Right renal cortex interstitium (tissue), 3 donors: ENCODE data around the gene RAB38. TPM values are rescaled to one million over a fixed set of nuclear protein-coding genes. Genes with fewer than 3 reads are reported as not detected.
A peak's percentile ranks its signal among the peaks of the same experiment; 100 is the strongest.

ENCODE experiments used
- DNase-seq, 3 donors: peaks; one replicate each; pipeline ENCODE4 v3.0.0-alpha.2; 2013; ENCODE audit warnings: low read depth in 3 of 3, low spot score in 2 of 3
- polyA plus RNA-seq, 3 donors: library from polyadenylated mRNA; unstranded; fragments of 120-200 nt; gene quantifications; one replicate each; pipeline ENCODE4 v1.2.1, GENCODE V29; 2013; ENCODE audit not compliant: insufficient read length in 3 of 3

RAB38 gene
- polyA plus RNA-seq, result 10 to 100 TPM; 21.7 to 26.1 (median 23.0) TPM

GRCh38 chr11:88174709-88175568 lies at the start of gene RAB38:
TSS of gene RAB38 (minus strand) at chr11:88175443. CDS start at chr11:88175384, 59 bp downstream.
- peak in 2 of 3 donors; percentile 47 to 60 for DNase-seq

DNA sequence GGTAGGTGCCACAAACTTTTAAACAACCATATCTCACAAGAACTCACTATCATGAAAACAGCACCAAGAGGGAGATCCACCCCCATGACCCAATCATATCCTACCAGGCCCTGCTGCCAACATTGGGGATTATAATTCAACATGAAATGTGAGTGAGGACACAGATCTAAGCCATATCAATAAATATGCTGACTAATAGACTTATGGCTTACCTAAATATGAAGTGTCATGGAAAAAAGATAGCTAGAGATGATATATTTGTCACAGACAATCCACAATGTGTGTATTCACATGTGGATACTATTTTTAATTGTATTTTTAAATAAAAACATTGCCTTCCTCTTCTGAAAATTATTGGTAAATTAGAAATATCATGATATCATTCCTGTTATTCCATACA lies 38.2 kb upstream of the RAB38 start:
- DNase-seq, result no peak

GRCh38 chr11:88212300-88212699 lies 37.1 kb upstream of the RAB38 start:
- DNase-seq, result no peak

- no peak for DNase-seq
Observed at GRCh38 chr11:88208745-88209144, 33.5 kb upstream of the RAB38 start.

DNA sequence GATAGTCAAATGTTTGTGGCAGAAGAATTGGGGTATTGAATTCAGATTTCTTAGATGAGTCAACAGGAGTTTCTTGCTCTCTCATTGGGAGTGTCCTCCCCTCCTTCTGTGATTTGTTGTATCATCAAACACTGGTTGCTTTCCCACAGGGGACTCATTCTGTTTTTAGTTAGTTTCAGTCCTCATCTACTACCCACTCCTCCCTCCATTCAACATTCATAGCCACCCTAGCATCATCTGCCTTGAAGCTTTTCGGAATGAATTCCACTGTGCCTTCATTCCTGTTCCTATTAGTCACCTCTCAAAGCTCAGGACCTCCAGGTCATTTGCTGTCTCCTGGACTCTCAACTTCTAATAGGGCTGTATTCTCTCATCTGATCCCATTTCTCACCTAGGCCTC lies 31.5 kb upstream of the RAB38 start:
- no peak for DNase-seq

- no peak for DNase-seq
Observed at GRCh38 chr11:88204353-88204752, 29.1 kb upstream of the RAB38 start.

- DNase-seq, result no peak
Observed at GRCh38 chr11:88203604-88204003, 28.4 kb upstream of the RAB38 start.

GRCh38 chr11:88202498-88202897 lies 27.3 kb upstream of the RAB38 start:
- no peak for DNase-seq

GRCh38 chr11:88196393-88196792 lies 21.1 kb upstream of the RAB38 start:
- DNase-seq, result no peak

- no peak for DNase-seq
Observed at GRCh38 chr11:88195908-88196307, 20.7 kb upstream of the RAB38 start.

- no peak for DNase-seq
Observed at GRCh38 chr11:88194990-88195389, 19.7 kb upstream of the RAB38 start.

DNA sequence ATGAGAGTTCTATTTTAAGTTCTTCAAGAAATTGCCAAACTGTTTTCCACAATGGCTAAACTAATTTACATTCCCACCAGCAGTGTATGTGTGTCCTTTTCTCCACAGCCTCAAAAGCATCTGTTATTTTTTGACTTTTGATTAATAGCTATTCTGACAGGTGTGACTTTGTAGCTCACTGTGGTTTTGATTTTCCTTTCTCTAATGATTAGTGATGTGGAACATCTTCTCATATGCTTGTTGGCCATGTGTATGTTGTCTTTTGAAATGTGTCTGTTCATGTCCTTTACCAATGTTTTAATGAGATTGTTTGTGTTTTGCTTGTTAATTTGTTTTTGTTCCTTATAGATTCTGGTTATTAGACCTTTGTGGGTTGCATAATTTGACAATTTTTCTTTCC lies 18.0 kb upstream of the RAB38 start:
- DNase-seq, result no peak

DNA sequence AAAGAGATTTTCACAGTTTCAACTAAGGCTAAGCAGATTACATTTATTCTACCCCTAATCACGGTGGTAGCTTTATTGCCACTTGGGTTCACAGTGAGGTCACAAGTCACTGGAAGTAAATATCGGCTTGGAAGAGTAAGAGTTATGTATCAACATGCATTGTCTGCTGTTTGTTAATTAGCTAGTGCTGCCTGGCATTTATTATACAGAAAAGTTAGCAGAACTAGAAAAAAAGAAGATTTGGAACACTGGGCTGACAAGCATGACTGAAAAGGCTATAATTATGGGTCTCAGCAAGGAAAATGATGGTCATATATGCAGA lies 13.7 kb upstream of the RAB38 start:
- DNase-seq, result no peak

GRCh38 chr11:88188251-88188931 lies 13.1 kb upstream of the RAB38 start:
- peak in 2 of 3 donors; percentile 6 to 38 for DNase-seq

GRCh38 chr11:88183233-88183632 lies 8.0 kb upstream of the RAB38 start:
- DNase-seq, result no peak

DNA sequence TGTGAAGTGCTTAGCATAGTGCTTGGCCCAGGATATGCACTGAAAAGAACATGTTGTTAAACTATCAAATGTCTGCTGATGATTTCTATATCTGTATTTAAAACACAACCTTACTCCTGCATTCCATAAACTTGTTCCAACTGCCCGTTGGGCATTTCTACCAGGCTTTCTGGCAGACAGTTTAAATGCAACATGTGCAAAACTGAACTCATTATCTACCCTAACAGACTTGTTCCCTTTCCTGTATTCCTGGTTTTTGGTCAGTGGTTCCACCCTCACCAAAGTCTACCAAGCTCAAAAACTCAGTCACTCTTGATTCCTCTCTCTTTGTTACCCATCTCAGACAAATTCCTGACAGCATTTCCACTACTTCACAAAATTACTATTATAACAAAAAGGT lies 6.5 kb upstream of the RAB38 start:
- no peak for DNase-seq

DNA sequence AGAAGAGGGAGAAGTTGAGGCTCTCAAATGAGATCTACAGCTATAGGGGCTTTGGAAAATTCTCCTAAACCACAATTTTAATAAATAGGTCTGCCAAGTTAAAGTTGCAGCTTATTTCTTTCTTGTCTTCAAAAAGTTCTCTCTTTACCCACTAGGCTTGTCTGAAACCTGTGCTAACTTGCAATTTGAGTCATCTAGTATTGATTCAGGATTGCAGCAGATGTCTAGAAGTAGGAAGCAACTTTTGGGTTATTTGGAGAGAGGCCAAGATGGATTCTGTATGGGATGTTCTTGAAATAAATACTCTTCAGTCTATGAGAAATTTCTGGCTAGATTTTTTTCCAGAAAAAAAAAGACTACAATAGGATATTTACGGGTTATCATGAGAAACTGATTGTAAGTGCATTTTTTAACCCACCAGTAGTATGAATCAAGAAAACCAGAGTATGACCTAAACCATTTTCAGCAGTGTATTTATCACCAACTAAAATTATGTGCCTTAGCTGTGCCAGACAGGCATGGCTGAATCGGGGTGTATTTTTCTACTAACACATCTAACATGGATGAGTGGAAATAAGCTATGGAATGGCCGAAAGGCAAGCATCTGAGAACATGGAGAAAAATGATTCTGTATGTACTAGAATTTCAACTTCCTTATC lies 4.9 kb upstream of the RAB38 start:
- DNase-seq, result no peak

- no peak for DNase-seq
Observed at GRCh38 chr11:88179141-88179540, 3.9 kb upstream of the RAB38 start.

GRCh38 chr11:88178191-88178590 lies 2.9 kb upstream of the RAB38 start:
- no peak for DNase-seq

- no peak for DNase-seq
Observed at GRCh38 chr11:88175569-88176075, 379 bp upstream of the RAB38 start.

GRCh38 chr11:88173956-88174355 lies 1.3 kb downstream of the RAB38 start:
- no peak for DNase-seq
